Measurements from ENCODE around the gene NUTM1.

DNA sequence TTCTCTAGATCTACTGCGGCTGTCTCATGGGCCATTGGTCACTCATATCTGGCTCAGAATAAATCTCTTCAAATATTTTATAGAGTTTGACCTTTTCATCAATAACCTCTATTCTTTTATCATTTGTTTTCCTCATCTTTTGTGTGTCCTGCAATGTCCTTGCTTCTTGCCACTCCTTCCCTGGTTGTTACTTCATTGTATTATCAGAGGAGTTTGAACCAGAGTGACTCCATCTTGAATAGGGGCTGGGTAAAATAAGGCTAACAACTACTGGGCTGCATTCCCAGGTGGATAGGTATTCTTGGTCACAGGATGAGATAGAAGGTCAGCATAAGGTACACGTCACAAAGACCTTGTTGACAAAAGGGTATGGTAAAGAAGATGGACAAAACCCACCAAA, 33.7 kb downstream of the NUTM1 start:
- TF ChIP-seq, protein P1, sequence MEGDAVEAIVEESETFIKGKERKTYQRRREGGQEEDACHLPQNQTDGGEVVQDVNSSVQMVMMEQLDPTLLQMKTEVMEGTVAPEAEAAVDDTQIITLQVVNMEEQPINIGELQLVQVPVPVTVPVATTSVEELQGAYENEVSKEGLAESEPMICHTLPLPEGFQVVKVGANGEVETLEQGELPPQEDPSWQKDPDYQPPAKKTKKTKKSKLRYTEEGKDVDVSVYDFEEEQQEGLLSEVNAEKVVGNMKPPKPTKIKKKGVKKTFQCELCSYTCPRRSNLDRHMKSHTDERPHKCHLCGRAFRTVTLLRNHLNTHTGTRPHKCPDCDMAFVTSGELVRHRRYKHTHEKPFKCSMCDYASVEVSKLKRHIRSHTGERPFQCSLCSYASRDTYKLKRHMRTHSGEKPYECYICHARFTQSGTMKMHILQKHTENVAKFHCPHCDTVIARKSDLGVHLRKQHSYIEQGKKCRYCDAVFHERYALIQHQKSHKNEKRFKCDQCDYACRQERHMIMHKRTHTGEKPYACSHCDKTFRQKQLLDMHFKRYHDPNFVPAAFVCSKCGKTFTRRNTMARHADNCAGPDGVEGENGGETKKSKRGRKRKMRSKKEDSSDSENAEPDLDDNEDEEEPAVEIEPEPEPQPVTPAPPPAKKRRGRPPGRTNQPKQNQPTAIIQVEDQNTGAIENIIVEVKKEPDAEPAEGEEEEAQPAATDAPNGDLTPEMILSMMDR (IDR thresholded peaks at IDR 0.05; ENCODE audit: poor library complexity) = no peak
- TF ChIP-seq EZH2 (IDR thresholded peaks at IDR 0.05; ENCODE audit: borderline replicate concordance) = no peak
